ENCODE measurements around the gene EPB41.
"Not testable (repeated sequence)": the region's sequence is repeated elsewhere in the genome, so short reads cannot be mapped to it uniquely, and the experiment has no call there.

Gene EPB41

GRCh38 chr1:29056256-29056655, 141.9 kb downstream of the EPB41 start:
- no peak for DNase-seq

- no peak for DNase-seq
These were observed 143.3 kb downstream of the EPB41 start for GRCh38 chr1:29057700-29058099.

- DNase-seq: peak; percentile 24 to 49
These were observed 148.0 kb downstream of the EPB41 start for GRCh38 chr1:29062157-29062942.

- DNase-seq: no peak
These were observed 149.7 kb downstream of the EPB41 start for GRCh38 chr1:29064064-29064463.

GRCh38 chr1:29077155-29077554, 162.8 kb downstream of the EPB41 start:
- DNase-seq: no peak

GRCh38 chr1:29079916-29080629, 165.7 kb downstream of the EPB41 start:
- not testable (repeated sequence) for DNase-seq

- DNase-seq: no peak
These were observed 166.8 kb downstream of the EPB41 start for GRCh38 chr1:29081201-29081600.

- no peak for DNase-seq
These were observed 168.2 kb downstream of the EPB41 start for GRCh38 chr1:29082519-29082918.

GRCh38 chr1:29083317-29084195, 169.2 kb downstream of the EPB41 start:
- DNase-seq: no peak

GRCh38 chr1:29084196-29084521, 169.8 kb downstream of the EPB41 start:
- no peak for DNase-seq

GRCh38 chr1:29090937-29091618, 176.7 kb downstream of the EPB41 start:
- DNase-seq: no peak

- DNase-seq: not testable (repeated sequence)
These were observed 178.3 kb downstream of the EPB41 start for GRCh38 chr1:29092704-29093103.

- no peak for DNase-seq
These were observed 180.1 kb downstream of the EPB41 start for GRCh38 chr1:29094433-29094832.

GRCh38 chr1:29094954-29095353, 180.6 kb downstream of the EPB41 start:
- DNase-seq: no peak

GRCh38 chr1:29096231-29096886, 182.0 kb downstream of the EPB41 start:
- no peak for DNase-seq

- DNase-seq: no peak
These were observed 184.9 kb downstream of the EPB41 start for GRCh38 chr1:29099286-29099685.

- no peak for DNase-seq
These were observed 186.1 kb downstream of the EPB41 start for GRCh38 chr1:29100487-29100886.

GRCh38 chr1:29105822-29106221, 191.5 kb downstream of the EPB41 start:
- no peak for DNase-seq

GRCh38 chr1:29108041-29108440, 193.7 kb downstream of the EPB41 start:
- DNase-seq: not testable (repeated sequence)

GRCh38 chr1:29112705-29113412, 198.5 kb downstream of the EPB41 start:
- no peak for DNase-seq

- no peak for DNase-seq
These were observed 199.2 kb downstream of the EPB41 start for GRCh38 chr1:29113413-29114117.

Data from activated CD4-positive, alpha-beta T cell treated with anti-CD3 and anti-CD28 coated beads, Interleukin-2, amount 50 U/mL, for 48 hours (primary cell).